HEK293 (cell line): ENCODE measurements around the gene RIN1.

Experiments
- CTCF ChIA-PET: fragments of 350-600 bp; formaldehyde crosslinking; extraction: SDS; loops from one replicate; lab custom pipeline; 2021; ENCODE audit warnings: antibody characterized with exemption; lab: Yijun Ruan, JAX
- POLR2A ChIA-PET: fragments of 300-600 bp; formaldehyde crosslinking; extraction: SDS; loops from one replicate; lab custom pipeline; 2020; ENCODE audit warnings: antibody characterized with exemption, inconsistent platforms; lab: Yijun Ruan, JAX
- H3K27ac ChIP-seq: fragments of 200-500 bp; sonication (Bioruptor generic); 2 replicates; pipeline ENCODE4 v1.5.1; 2014; ENCODE audit warnings: low read depth, low read length, control low read depth, inconsistent platforms; ENCODE audit errors: extremely low read depth
- H3K36me3 ChIP-seq, 2 experiments: fragments of 200-500 bp in 1 of 2; sonication (Bioruptor generic) in 1 of 2; 1 replicate in 1 of 2; 2 replicates in 1 of 2; pipeline ENCODE4 v1.5.1; 2014 to 2017; ENCODE audit warnings: inconsistent platforms in 2 of 2, low read length in 2 of 2; ENCODE audit not compliant: control insufficient read depth in 2 of 2, insufficient read depth in 1 of 2
- H3K4me1 ChIP-seq: fragments of 200-500 bp; sonication (Bioruptor generic); 2 replicates; pipeline ENCODE4 v1.5.1; 2014; ENCODE audit warnings: mild to moderate bottlenecking, low read length, inconsistent platforms; ENCODE audit not compliant: control insufficient read depth, insufficient read depth
- H3K4me3 ChIP-seq: 2 replicates; pipeline ENCODE4 v1.5.1; 2011; ENCODE audit warnings: low read depth, mild to moderate bottlenecking, control low read depth, low read length, moderate library complexity
- H3K9me3 ChIP-seq: fragments of 200-500 bp; sonication (Bioruptor generic); 2 replicates; pipeline ENCODE4 v1.5.1; 2014; ENCODE audit warnings: low read depth, low read length, inconsistent platforms; ENCODE audit not compliant: control insufficient read depth, insufficient read depth
- BCL11B ChIP-seq: fragments of 450-650 bp; formaldehyde crosslinking; IDR thresholded peaks from 2 replicates; pipeline ENCODE4 v1.5.1; 2016; ENCODE audit warnings: low read depth, missing biosample characterization, missing genetic modification characterization
- GLI4 ChIP-seq: fragments of 450-650 bp; formaldehyde crosslinking; IDR thresholded peaks from 2 replicates; pipeline ENCODE4 v1.5.1; 2016; ENCODE audit warnings: missing biosample characterization, missing genetic modification characterization
- GLIS1 ChIP-seq: fragments of 450-650 bp; formaldehyde crosslinking; IDR thresholded peaks from 2 replicates; pipeline ENCODE4 v1.5.1; 2016; ENCODE audit warnings: missing biosample characterization, missing genetic modification characterization
- MYNN ChIP-seq: fragments of 450-650 bp; formaldehyde crosslinking; IDR thresholded peaks from 2 replicates; pipeline ENCODE4 v1.5.1; 2016; ENCODE audit warnings: missing biosample characterization, missing genetic modification characterization, borderline replicate concordance
- SP2 ChIP-seq: fragments of 450-650 bp; formaldehyde crosslinking; IDR thresholded peaks from 2 replicates; pipeline ENCODE4 v1.5.1; 2016; ENCODE audit warnings: missing biosample characterization, missing genetic modification characterization
- ZBTB20 ChIP-seq: fragments of 450-650 bp; formaldehyde crosslinking; IDR thresholded peaks from 2 replicates; pipeline ENCODE4 v1.5.1; 2016; ENCODE audit warnings: missing biosample characterization, missing genetic modification characterization
- ZBTB21 ChIP-seq: fragments of 450-650 bp; formaldehyde crosslinking; IDR thresholded peaks from 2 replicates; pipeline ENCODE4 v1.5.1; 2017; ENCODE audit warnings: missing biosample characterization, missing genetic modification characterization
- ZBTB49 ChIP-seq: fragments of 450-650 bp; formaldehyde crosslinking; IDR thresholded peaks from 2 replicates; pipeline ENCODE4 v1.5.1; 2016; ENCODE audit warnings: missing biosample characterization, missing genetic modification characterization, low read depth
- ZNF16 ChIP-seq: fragments of 450-650 bp; formaldehyde crosslinking; IDR thresholded peaks from 2 replicates; pipeline ENCODE4 v1.5.1; 2016; ENCODE audit warnings: low read depth, missing biosample characterization, missing genetic modification characterization
- ZNF169 ChIP-seq: fragments of 450-650 bp; formaldehyde crosslinking; IDR thresholded peaks from 2 replicates; pipeline ENCODE4 v1.5.1; 2016; ENCODE audit warnings: missing biosample characterization, missing genetic modification characterization
- ZNF24 ChIP-seq: fragments of 450-650 bp; formaldehyde crosslinking; IDR thresholded peaks from 2 replicates; pipeline ENCODE4 v1.5.1; 2016; ENCODE audit warnings: missing biosample characterization, missing genetic modification characterization
- ZNF302 ChIP-seq: fragments of 450-650 bp; formaldehyde crosslinking; IDR thresholded peaks from 2 replicates; pipeline ENCODE4 v1.5.1; 2016; ENCODE audit warnings: missing biosample characterization, missing genetic modification characterization, low read depth
- ZNF350 ChIP-seq: fragments of 450-650 bp; formaldehyde crosslinking; IDR thresholded peaks from 2 replicates; pipeline ENCODE4 v1.5.0; 2017; ENCODE audit warnings: missing biosample characterization, mild to moderate bottlenecking, missing genetic modification characterization
- ZNF416 ChIP-seq: fragments of 450-650 bp; formaldehyde crosslinking; IDR thresholded peaks from 2 replicates; pipeline ENCODE4 v1.5.1; 2016; ENCODE audit warnings: missing biosample characterization, missing genetic modification characterization
- ZNF518A ChIP-seq: fragments of 450-650 bp; formaldehyde crosslinking; conservative IDR thresholded peaks from 2 replicates; pipeline ENCODE4 v1.5.1; 2016; ENCODE audit warnings: low read depth, missing biosample characterization, missing genetic modification characterization
- ZNF521 ChIP-seq: fragments of 450-650 bp; formaldehyde crosslinking; IDR thresholded peaks from 2 replicates; pipeline ENCODE4 v1.5.1; 2017; ENCODE audit warnings: missing biosample characterization, mild to moderate bottlenecking, missing genetic modification characterization
- ZNF529 ChIP-seq: fragments of 450-650 bp; formaldehyde crosslinking; IDR thresholded peaks from 2 replicates; pipeline ENCODE4 v1.5.1; 2017; ENCODE audit warnings: missing genetic modification characterization, missing biosample characterization; ENCODE audit not compliant: insufficient replicate concordance
- ZNF544 ChIP-seq: fragments of 450-650 bp; formaldehyde crosslinking; IDR thresholded peaks from 2 replicates; pipeline ENCODE4 v1.5.0; 2017; ENCODE audit warnings: missing biosample characterization, missing genetic modification characterization
- ZNF596 ChIP-seq: fragments of 450-650 bp; IDR thresholded peaks from 2 replicates; pipeline ENCODE4 v1.5.0; 2018; ENCODE audit warnings: missing biosample characterization, mild to moderate bottlenecking, missing genetic modification characterization, moderate library complexity
- ZNF629 ChIP-seq: fragments of 450-650 bp; formaldehyde crosslinking; IDR thresholded peaks from 2 replicates; pipeline ENCODE4 v1.5.1; 2017; ENCODE audit warnings: missing biosample characterization, missing genetic modification characterization
- ZNF677 ChIP-seq: fragments of 450-650 bp; IDR thresholded peaks from 2 replicates; pipeline ENCODE4 v1.5.0; 2018; ENCODE audit warnings: missing biosample characterization, mild to moderate bottlenecking, missing genetic modification characterization, moderate library complexity
- ZNF791 ChIP-seq: fragments of 450-650 bp; formaldehyde crosslinking; IDR thresholded peaks from 2 replicates; pipeline ENCODE4 v1.5.1; 2016; ENCODE audit warnings: missing biosample characterization, missing genetic modification characterization
- ZSCAN30 ChIP-seq: fragments of 450-650 bp; IDR thresholded peaks from 2 replicates; pipeline ENCODE4 v1.5.1; 2018; ENCODE audit warnings: missing biosample characterization, mild to moderate bottlenecking, missing genetic modification characterization, moderate library complexity
- TF ChIP-seq, protein P1 (sequence below): fragments of 450-650 bp; formaldehyde crosslinking; IDR thresholded peaks from 2 replicates; pipeline ENCODE4 v1.5.1; 2016; ENCODE audit warnings: missing biosample characterization, missing genetic modification characterization
- TF ChIP-seq, protein P2 (sequence below): fragments of 450-650 bp; formaldehyde crosslinking; IDR thresholded peaks from 2 replicates; pipeline ENCODE4 v1.5.1; 2016; ENCODE audit warnings: missing biosample characterization, missing genetic modification characterization

RIN1 gene

GRCh38 chr11:66336234-66337102, at the start of gene RIN1:
Gene RIN1 (minus strand): TSS chr11:66336434. CDS start chr11:66336402, 32 bp downstream.
- Histone ChIP-seq H3K27ac (no peak within 1 kb of the TSS), H3K36me3 (peaks cover 0 to 42% of the 10 kb centered on the region in 2 experiments; a peak in 2 of 3 replicates), H3K4me3 (no peak within 1 kb of the TSS), H3K4me1 (no peaks in the 10 kb centered on the region), H3K9me3 (no peaks in the 10 kb centered on the region)
- POLR2A ChIA-PET: interaction anchor here (0.7 to 1.9 kb wide), 6 partner anchors 8 to 47 kb away, joined by 3 to 10 read pairs (median 3); partner anchors contain the start of genes B4GAT1, BRMS1, CD248 and YIF1A
- CTCF ChIA-PET: interaction anchor here (0.5 to 1.2 kb wide), 6 partner anchors 17 to 702 kb away, joined by 3 to 6 read pairs (median 4); no protein-coding TSS in a partner anchor
- TF ChIP-seq, protein P1, sequence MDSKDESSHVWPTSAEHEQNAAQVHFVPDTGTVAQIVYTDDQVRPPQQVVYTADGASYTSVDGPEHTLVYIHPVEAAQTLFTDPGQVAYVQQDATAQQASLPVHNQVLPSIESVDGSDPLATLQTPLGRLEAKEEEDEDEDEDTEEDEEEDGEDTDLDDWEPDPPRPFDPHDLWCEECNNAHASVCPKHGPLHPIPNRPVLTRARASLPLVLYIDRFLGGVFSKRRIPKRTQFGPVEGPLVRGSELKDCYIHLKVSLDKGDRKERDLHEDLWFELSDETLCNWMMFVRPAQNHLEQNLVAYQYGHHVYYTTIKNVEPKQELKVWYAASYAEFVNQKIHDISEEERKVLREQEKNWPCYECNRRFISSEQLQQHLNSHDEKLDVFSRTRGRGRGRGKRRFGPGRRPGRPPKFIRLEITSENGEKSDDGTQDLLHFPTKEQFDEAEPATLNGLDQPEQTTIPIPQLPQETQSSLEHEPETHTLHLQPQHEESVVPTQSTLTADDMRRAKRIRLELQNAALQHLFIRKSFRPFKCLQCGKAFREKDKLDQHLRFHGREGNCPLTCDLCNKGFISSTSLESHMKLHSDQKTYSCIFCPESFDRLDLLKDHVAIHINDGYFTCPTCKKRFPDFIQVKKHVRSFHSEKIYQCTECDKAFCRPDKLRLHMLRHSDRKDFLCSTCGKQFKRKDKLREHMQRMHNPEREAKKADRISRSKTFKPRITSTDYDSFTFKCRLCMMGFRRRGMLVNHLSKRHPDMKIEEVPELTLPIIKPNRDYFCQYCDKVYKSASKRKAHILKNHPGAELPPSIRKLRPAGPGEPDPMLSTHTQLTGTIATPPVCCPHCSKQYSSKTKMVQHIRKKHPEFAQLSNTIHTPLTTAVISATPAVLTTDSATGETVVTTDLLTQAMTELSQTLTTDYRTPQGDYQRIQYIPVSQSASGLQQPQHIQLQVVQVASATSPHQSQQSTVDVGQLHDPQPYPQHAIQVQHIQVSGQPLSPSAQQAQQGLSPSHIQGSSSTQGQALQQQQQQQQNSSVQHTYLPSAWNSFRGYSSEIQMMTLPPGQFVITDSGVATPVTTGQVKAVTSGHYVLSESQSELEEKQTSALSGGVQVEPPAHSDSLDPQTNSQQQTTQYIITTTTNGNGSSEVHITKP (tag by site-specific recombination): no peak
- peak; percentile 21; the same call in 1 of the 2 replicates for TF ChIP-seq SP2 (tag by site-specific recombination)
- TF ChIP-seq ZBTB49 (tag by site-specific recombination): no peak
- no peak for TF ChIP-seq ZNF518A (tag by site-specific recombination)
- TF ChIP-seq ZNF791: no peak
- no peak for TF ChIP-seq ZNF596 (tag by site-specific recombination)
- no peak for TF ChIP-seq ZNF677 (tag by site-specific recombination)
- no peak for TF ChIP-seq ZNF416 (tag by site-specific recombination)
- TF ChIP-seq ZNF629 (tag by site-specific recombination): no peak
- no peak for TF ChIP-seq ZNF544 (tag by site-specific recombination)
- TF ChIP-seq ZNF16 (tag by site-specific recombination): no peak
- TF ChIP-seq ZNF302 (tag by site-specific recombination): no peak
- TF ChIP-seq, protein P2, sequence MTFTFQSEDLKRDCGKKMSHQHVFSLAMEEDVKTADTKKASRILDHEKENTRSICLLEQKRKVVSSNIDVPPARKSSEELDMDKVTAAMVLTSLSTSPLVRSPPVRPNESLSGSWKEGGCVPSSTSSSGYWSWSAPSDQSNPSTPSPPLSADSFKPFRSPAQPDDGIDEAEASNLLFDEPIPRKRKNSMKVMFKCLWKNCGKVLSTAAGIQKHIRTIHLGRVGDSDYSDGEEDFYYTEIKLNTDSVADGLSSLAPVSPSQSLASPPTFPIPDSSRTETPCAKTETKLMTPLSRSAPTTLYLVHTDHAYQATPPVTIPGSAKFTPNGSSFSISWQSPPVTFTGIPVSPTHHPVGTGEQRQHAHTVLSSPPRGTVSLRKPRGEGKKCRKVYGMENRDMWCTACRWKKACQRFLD: no peak
- no peak for TF ChIP-seq GLI4 (tag by site-specific recombination)
- no peak for TF ChIP-seq ZBTB21 (tag by site-specific recombination)
- peak; percentile 21; the same call in 1 of the 2 replicates for TF ChIP-seq GLIS1 (tag by site-specific recombination)
- TF ChIP-seq ZNF521 (tag by site-specific recombination): no peak
- no peak for TF ChIP-seq ZSCAN30
- TF ChIP-seq ZBTB20 (tag by site-specific recombination): no peak
- peak; percentile 86 for TF ChIP-seq MYNN
- no peak for TF ChIP-seq ZNF24 (tag by site-specific recombination)
- TF ChIP-seq ZNF350 (tag by site-specific recombination): no peak
- no peak for TF ChIP-seq ZNF529 (tag by site-specific recombination)
- no peak for TF ChIP-seq ZNF169
- TF ChIP-seq BCL11B (tag by site-specific recombination): no peak
